ENCODE data around the gene SPRR2D. TPM values are rescaled to one million over a fixed set of nuclear protein-coding genes. Genes with fewer than 3 reads are reported as not detected.
"Not testable (repeated sequence)": the region's sequence is repeated elsewhere in the genome, so short reads cannot be mapped to it uniquely, and the experiment has no call there.

Gene SPRR2D
- total RNA-seq, 1 donor from 2014 or later, result not detected

- no peaks in the 10 kb centered on the region for H3K36me3 Mint-ChIP-seq (ENCODE audit: unreplicated experiment)
- H3K4me3 Mint-ChIP-seq (ENCODE audit: unreplicated experiment), result no peak overlapping the region
- no peak for DNase-seq (ENCODE audit: extremely low spot score, unreplicated experiment)
- H3K27ac Mint-ChIP-seq (ENCODE audit: unreplicated experiment), result no peak overlapping the region
- no peaks in the 10 kb centered on the region for H3K9me3 Mint-ChIP-seq (ENCODE audit: unreplicated experiment)
- no peaks in the 10 kb centered on the region for H3K4me1 Mint-ChIP-seq (ENCODE audit: unreplicated experiment)
- peaks cover 4% of the 10 kb centered on the region for H3K27me3 Mint-ChIP-seq (ENCODE audit: unreplicated experiment)
- no peak for TF ChIP-seq CTCF (IDR thresholded peaks at IDR 0.05)
Observed at GRCh38 chr1:153070243-153070642, 29.3 kb upstream of the SPRR2D start.

GRCh38 chr1:153058826-153059784 lies 18.2 kb upstream of the SPRR2D start:
- Mint-ChIP-seq H3K9me3 (ENCODE audit: unreplicated experiment) (no peaks in the 10 kb centered on the region), H3K4me3 (ENCODE audit: unreplicated experiment) (no peak overlapping the region), H3K36me3 (ENCODE audit: unreplicated experiment) (no peaks in the 10 kb centered on the region), H3K4me1 (ENCODE audit: unreplicated experiment) (no peaks in the 10 kb centered on the region), H3K27ac (ENCODE audit: unreplicated experiment) (no peak overlapping the region), H3K27me3 (ENCODE audit: unreplicated experiment) (no peaks in the 10 kb centered on the region)
- DNase-seq (ENCODE audit: extremely low spot score, unreplicated experiment), result no peak
- TF ChIP-seq CTCF (IDR thresholded peaks at IDR 0.05), result no peak

DNA sequence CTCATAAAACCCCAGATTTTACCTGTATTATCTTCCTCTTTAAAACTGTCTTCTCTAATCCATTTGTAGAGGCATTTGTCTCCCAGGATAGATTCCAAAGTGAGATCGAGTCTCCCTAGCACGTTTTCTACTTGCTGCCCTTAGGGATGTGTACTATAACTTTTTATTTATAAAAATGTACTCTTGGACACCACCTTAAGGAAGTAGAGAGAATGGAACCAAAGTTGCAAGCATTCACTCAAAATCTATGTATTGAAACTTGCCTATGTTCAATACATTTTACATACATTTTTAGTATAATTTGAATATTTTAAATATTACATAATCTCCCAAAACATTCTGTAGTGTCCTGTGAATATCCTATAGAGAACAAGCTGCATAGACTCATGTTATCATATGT lies 17.2 kb upstream of the SPRR2D start:
- H3K4me1 Mint-ChIP-seq (ENCODE audit: unreplicated experiment), result no peaks in the 10 kb centered on the region
- no peak for DNase-seq (ENCODE audit: extremely low spot score, unreplicated experiment)
- H3K27ac Mint-ChIP-seq (ENCODE audit: unreplicated experiment), result no peak overlapping the region
- H3K9me3 Mint-ChIP-seq (ENCODE audit: unreplicated experiment), result no peaks in the 10 kb centered on the region
- no peak overlapping the region for H3K4me3 Mint-ChIP-seq (ENCODE audit: unreplicated experiment)
- no peaks in the 10 kb centered on the region for H3K27me3 Mint-ChIP-seq (ENCODE audit: unreplicated experiment)
- no peak for TF ChIP-seq CTCF (IDR thresholded peaks at IDR 0.05)
- no peaks in the 10 kb centered on the region for H3K36me3 Mint-ChIP-seq (ENCODE audit: unreplicated experiment)

DNA sequence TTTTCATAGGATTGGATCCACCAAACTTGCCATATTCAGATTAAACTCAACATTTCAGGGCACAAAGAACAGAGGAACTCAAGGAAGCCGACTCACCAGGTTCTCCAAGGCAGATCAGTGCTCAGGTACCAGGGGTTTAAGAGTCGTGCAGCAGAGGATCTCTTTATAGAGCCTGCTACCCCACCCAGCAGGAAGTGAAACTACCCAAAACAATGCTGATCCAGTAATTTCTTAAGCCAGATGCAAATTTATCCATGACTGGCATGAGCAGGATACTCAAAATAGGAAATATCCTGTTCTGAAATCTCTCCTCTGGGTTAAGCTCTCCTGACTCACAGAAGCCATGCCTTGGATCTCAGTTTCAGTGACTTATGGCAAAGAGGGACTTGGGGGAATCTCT lies 16.5 kb upstream of the SPRR2D start, which contains the start of gene SPRR2A:
Gene SPRR2A, minus strand, starts transcription at position 138 of the 400 bp plus-strand sequence. CDS start 777 bp downstream, outside the sequence.
- H3K27me3 Mint-ChIP-seq (ENCODE audit: unreplicated experiment), result no peaks in the 10 kb centered on the region

DNA sequence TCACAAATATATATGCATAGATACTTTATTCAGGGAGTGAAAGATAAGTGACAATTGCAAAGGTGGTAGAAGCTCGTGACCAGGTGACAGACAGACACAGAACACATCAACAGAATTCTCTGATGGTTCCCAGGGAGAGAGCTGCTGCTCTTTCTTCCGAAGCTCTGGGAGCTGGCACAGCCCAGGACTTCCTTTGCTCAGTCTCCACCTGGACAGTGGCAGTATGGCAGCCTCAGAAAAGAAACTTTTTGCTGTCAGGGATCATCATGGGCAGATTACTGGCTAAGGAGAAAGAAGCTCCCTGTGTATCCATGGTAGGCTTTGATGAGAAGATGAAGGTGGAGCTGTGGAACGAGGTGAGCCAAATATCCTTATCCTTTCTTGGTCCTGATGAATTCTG lies 15.2 kb upstream of the SPRR2D start:
- DNase-seq (ENCODE audit: extremely low spot score, unreplicated experiment), result not testable (repeated sequence)

More for the DNA sequence above, 16.5 kb upstream of the SPRR2D start, which contains the start of gene SPRR2A:
- Mint-ChIP-seq H3K36me3 (ENCODE audit: unreplicated experiment) (no peaks in the 10 kb centered on the region), H3K27ac (ENCODE audit: unreplicated experiment) (no peak within 1 kb of the TSS), H3K4me3 (ENCODE audit: unreplicated experiment) (no peak within 1 kb of the TSS), H3K4me1 (ENCODE audit: unreplicated experiment) (no peaks in the 10 kb centered on the region), H3K9me3 (ENCODE audit: unreplicated experiment) (no peaks in the 10 kb centered on the region)
- TF ChIP-seq CTCF (IDR thresholded peaks at IDR 0.05), result no peak
- DNase-seq (ENCODE audit: extremely low spot score, unreplicated experiment), result no peak

More for the DNA sequence above, 15.2 kb upstream of the SPRR2D start:
- H3K27me3 Mint-ChIP-seq (ENCODE audit: unreplicated experiment); H3K4me3 Mint-ChIP-seq (ENCODE audit: unreplicated experiment); H3K27ac Mint-ChIP-seq (ENCODE audit: unreplicated experiment); H3K4me1 Mint-ChIP-seq (ENCODE audit: unreplicated experiment); H3K36me3 Mint-ChIP-seq (ENCODE audit: unreplicated experiment); H3K9me3 Mint-ChIP-seq (ENCODE audit: unreplicated experiment): not testable (repeated sequence)

All from osteocyte (in vitro differentiated cells).